HTR-8/SVneo (cell line): Measurements from ENCODE around the gene HAS3.
"Not testable (repeated sequence)": the region's sequence is repeated elsewhere in the genome, so short reads cannot be mapped to it uniquely, and the experiment has no call there.

Experiments
- DNase-seq: peaks from one replicate; pipeline ENCODE4 v3.0.0; 2011; ENCODE audit warnings: low spot score, mixed read lengths; ENCODE audit not compliant: insufficient read length
- FAIRE-seq: peaks from 2 replicates; lab custom pipeline; 2011; peaks lifted over from hg19 to GRCh38; lab: Jason Lieb, UNC

The HAS3 gene, protein sequence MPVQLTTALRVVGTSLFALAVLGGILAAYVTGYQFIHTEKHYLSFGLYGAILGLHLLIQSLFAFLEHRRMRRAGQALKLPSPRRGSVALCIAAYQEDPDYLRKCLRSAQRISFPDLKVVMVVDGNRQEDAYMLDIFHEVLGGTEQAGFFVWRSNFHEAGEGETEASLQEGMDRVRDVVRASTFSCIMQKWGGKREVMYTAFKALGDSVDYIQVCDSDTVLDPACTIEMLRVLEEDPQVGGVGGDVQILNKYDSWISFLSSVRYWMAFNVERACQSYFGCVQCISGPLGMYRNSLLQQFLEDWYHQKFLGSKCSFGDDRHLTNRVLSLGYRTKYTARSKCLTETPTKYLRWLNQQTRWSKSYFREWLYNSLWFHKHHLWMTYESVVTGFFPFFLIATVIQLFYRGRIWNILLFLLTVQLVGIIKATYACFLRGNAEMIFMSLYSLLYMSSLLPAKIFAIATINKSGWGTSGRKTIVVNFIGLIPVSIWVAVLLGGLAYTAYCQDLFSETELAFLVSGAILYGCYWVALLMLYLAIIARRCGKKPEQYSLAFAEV

DNA sequence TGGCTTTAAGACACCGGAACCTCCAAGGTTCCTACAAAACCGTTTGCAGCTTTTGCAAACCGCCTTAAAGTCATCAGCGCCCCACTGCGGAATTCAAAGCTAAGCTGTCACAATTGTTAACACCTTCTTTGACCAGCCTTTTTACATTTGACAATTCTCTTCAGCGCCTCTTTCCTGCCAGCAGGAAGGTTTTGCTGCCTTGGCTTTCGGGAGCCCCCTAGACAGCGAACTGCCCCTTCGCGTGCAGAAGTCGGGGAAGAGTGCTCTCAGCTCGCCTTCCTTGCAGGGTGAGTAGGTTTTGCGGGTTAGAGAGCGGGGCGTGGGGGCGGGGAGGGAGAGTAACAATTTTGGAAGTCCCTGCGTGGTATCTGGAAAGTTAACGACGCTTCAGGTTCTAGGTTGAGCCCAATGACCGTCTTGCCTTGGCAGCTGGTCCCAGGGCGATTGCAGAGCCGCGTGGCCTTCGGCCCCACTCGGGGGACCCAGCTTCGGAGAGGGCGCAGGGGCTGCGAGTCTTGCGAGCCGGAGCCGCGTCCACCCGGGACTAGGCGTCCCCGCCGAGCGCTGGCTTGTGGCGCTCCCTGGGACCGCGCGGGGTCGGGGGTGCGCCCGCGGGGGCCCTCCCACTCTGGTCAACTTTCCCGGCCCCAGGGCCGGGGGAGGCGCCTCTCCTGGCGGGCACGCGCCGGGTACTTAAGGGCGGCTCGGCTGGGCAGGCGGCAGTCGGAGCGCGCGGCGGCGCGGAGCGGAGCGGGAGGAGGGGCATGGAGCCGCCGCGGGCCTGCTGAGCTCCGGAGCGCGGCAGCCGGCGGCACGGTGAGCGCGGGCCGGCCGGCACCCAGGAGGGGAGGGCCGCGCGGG, at the start of gene HAS3:
Gene HAS3 (plus strand): TSS at position 153 of the 861 bp plus-strand sequence. CDS start 3,743 bp downstream, outside the sequence.
- DNase-seq, result peak; percentile 66
- FAIRE-seq, result peak; percentile 79

DNA sequence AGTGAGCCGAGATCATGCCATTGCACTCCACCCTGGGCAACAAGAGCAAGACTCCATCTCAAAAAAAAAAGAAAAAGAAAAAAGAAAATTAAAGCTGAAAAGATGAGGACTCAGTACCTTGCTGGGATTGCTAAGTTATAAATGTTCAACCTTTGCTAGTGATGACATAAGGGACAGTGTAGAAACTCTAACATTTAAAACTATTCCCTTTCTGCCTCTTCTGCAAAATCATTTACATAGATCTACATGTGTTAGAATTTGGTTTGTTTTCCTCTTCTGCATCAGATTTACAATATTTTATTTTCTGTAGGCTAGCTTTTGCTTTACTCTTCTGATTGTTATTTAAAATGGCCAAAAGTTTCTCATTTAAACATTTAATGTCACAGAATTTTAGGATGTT, 49.5 kb upstream of the HAS3 start:
- no peak for FAIRE-seq
- DNase-seq, result no peak

DNA sequence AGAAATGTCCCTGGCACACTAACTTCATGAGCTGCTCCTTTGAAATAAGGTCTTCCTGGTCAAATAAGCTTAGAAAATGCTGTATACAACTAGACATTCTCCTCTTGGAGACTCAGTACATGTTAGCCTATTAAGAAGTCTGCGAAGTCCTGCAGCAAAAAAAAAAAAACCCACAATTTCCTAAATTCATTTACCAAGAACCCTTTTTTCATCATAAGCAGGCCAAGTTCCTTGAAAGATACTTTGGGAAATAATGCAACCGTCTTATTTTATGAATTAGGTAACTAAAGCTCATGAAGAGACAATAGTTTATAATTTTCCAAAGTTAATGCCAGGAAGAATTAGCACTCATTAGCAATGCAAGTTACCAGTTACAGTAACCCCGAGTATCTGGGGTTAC, 49.0 kb upstream of the HAS3 start:
- DNase-seq, result no peak
- no peak for FAIRE-seq

DNA sequence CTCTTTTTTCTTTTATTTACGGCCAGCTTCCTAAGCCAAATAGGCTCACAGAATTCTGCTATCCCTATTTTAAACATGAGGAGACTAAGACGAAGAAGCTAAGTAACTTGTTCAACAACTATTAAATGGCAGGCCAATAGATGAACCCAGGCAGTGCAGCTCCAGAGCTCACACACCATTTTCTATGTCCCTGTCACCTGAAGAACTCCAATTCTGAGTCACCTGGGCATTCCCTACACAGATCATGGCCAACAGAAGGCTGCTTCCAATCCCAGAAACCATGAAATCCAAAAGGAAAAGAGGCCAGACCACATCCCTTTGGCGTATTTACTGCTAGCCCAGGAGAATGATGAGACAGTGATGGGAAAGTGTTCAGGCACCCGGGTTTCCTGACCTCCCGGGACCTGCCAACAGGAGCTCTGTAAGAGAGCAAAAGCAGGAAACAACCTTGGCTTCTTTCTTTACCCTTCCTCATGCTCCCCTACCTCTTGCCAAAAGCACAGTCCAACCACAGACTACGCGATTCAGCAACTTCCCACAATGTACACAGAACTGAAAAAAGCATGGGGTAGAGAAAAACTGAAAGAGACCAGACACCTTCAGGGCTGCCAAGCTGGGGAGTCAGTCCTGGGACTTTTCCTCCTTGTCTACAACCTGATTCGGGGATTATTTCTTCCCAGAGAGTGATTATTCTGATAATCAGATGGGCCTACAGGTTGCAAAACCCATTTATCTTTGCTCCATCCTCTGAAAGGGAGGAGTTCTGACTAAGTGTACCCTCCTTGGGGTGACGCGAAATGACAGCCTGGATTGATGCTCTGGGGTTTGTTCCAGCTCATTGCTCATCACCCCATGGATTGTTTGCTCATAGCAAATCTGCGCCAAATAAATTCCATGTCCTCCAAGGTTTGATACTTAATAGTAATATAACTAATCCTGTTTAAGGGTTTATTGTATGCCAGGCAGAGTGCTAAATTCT, 47.8 kb upstream of the HAS3 start:
- DNase-seq, result peak; percentile 82
- FAIRE-seq, result peak; percentile 82

DNA sequence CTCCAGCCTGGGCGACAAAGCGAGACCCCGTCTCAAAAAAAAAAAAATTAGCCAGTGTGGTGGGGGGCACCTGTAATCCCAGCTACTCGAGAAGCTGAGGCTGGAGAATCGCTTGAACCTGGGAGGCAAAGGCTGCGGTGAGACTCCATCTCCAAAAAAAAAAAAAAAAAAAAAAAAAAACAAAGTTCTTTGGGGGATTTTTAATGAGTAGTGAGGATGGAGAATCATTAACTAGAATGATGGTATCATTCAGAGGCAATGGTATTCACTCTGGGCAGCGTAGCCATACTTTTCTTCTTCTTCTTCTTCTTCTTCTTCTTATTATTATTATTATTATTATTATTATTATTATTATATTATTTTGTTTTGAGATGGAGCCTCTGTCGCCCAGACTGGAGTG, 42.0 kb upstream of the HAS3 start:
- not testable (repeated sequence) for DNase-seq, FAIRE-seq

DNA sequence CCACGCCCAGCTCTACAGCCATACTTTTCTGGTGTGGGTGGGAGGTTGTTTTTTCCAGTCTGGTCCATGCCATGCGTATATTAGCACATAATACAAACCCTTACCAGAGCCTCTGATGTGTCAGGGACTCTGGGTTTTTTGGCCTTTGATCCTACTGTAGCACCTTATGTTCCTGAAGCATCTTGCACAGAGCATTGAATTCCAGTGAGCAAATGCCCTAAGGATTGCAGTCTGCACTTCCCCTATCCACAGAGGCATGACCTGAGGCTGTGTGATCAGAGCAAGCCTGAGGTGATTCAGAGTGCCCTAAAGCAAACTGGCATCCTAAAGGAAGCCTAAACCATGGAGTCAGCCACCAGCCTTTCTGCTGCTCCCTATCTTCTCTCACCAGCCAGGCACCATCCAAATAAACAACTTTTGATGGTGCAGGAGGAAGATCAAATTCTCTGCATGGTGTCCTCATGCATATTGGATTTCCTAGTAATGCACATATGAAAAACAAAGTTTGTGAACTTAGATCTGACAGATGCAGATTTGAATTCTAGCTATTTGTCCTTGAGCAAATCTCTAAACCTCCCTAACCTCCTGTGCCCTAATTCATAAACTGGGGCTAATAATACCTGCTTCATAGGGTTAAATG, 41.2 kb upstream of the HAS3 start:
- FAIRE-seq (no peak), DNase-seq (peak; percentile 45)

DNA sequence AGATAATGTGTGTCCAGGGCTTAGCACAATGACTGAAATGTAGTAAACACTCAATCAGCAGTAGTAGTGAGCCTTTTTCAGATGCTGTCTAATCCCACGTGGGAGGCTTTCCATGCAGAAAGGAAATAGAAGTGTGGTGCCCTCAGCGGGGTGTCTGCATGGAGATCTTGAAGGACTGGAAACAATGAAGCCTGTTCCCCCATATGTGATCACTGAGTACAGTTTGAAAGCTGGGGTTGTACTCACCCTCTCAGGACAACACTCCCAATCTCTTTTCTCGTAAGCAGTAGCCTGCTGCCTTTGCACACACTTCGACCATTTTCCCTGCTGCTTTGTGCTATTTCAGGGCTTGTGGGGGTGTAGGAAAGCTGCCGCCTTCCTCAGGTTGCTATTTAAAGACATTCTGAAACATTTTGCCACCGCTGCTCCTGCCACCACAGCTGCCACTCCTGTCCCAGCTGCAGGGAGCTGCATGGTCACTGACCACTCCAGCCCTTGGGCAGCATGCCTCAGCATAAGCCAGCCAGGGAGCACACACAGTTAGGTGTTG, 40.6 kb upstream of the HAS3 start:
- DNase-seq, result no peak
- no peak for FAIRE-seq

DNA sequence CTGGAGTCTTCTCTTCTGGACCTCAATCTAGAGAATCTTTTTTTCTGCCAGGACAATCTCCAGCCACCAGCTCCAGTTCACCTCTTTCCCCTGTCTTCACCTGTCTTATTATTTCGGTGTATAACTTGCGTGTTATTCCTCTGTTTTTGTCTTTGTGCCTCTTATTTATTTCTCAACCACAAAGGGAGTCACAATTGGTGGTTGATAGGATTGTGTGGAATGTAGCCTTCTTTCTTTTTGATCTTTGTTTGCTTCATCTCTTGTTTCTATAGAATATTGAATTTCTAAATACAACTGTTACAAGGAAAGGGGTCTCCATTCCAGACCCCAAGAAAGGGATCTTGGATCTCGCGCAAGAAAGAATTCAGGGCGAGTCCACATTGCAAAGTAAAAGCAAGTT, 35.9 kb upstream of the HAS3 start:
- no peak for DNase-seq

DNA sequence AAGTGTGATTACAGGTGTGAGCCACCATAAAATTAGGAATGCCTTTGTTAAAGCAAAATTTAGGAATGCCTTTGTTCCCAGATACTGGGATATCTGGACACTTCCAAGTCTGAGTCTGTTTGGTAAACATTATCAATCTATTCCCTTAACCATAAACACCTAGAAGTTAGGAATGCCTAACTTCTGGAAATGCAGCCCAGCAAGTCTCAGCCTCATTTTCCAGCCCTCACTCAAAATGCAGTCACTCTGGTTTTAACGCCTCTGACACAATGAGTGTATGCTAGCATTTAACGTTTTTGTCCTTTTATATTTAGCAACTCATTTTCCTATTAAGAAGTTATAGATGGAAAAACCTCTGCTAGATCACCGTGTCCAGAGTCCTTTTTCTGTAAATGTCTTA, 34.4 kb upstream of the HAS3 start:
- FAIRE-seq (no peak), DNase-seq (no peak)

More for the DNA sequence above, 35.9 kb upstream of the HAS3 start:
- no peak for FAIRE-seq

DNA sequence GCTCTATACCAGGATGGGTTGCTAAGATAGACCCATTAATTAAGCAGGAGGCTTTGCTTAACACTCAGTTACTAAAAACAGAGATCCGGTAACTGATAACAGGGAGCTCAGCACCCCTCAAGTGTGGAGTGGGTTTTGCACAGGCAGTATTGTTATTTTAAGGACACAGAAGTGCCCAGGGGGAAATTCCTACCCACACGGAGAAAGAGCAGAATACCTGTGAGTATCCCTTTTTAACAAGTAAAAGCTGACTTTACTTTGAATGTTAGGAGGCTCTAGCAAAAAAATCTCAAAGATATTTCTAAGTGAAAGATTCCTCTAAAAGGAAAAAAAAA, 32.8 kb upstream of the HAS3 start:
- FAIRE-seq (no peak), DNase-seq (no peak)

DNA sequence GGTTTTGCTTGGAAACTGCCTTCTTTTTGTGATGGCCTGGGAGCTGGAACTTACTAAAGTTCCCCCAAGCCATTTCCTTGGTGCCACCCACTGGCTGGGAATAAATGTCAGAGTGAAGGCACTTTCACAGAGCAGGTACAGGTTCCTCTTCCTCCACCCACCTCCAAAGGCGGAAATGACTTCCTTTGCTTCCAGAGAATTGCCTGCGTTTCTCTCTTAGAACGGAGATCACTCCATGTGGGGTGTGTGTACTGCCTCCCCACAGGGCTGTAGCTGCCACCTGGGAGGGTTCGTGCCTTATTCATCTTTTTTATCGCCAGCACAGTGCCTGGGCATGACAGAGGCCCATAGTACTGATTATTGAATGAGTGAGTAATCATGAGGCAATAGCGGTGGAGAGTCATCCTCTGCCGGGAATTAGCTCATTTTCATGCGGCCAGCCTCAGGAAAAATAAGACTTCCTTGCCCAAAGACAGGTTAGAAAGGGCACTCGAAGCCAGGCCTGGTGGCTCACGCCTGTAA, 32.2 kb upstream of the HAS3 start:
- DNase-seq (peak; percentile 83), FAIRE-seq (peak; percentile 92)

DNA sequence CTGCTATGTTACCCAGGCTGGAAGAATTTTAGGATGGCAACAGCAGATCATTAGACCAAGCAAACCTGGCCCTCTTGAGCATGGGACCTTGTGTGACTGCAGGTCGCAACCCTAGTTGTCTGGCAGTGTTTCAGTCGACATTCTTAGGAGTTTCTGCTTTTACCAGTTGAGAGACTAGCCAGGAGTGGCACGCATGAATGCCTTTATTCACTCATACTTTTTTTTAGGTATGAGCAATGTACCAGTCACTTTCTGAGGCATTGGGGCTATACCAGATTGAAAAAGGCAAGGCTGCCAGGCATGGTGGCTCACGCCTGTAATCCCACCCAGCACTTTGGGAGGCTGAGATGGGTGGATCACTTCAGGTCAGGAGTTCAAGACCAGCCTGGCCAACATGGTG, 28.2 kb upstream of the HAS3 start:
- FAIRE-seq (no peak), DNase-seq (no peak)

DNA sequence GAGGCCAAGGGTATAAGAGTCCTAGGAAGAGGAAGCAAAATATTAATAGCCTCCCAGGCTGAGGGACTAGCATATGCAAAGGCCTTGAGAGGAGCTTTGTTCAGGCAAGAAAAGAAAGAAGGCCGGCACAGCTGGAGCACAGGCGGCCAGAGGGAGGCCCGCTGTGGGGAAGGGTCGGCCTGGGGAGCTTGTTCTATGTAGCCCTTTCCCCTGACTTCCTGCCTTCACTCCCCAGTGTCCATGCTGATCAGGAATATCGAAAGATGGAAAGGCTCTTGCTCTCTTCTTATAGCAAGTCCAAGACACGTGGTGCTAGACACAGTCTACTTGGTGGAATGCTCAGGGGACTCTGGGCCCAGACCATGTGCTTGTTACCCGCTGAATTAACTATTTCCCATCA, 27.4 kb upstream of the HAS3 start:
- no peak for DNase-seq
- FAIRE-seq, result no peak

DNA sequence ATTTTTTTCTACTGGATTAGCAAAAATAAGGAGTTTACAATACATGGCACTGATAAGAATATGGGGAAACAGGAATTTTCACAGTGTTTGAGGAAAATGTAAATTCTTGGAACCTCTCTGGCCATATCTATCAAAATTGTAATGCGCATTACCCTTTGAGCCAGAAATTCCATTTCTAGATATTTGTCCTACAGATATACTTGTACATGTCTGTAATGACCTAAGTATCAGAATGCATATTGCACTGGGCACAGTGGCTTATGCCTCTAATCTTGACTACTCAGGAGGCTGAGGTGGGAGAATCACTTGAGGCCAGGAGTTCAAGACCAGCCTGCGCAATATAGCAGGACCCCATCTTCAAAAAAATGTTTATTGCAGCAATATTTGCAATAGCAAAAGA, 25.8 kb upstream of the HAS3 start:
- FAIRE-seq, result no peak
- DNase-seq, result no peak

DNA sequence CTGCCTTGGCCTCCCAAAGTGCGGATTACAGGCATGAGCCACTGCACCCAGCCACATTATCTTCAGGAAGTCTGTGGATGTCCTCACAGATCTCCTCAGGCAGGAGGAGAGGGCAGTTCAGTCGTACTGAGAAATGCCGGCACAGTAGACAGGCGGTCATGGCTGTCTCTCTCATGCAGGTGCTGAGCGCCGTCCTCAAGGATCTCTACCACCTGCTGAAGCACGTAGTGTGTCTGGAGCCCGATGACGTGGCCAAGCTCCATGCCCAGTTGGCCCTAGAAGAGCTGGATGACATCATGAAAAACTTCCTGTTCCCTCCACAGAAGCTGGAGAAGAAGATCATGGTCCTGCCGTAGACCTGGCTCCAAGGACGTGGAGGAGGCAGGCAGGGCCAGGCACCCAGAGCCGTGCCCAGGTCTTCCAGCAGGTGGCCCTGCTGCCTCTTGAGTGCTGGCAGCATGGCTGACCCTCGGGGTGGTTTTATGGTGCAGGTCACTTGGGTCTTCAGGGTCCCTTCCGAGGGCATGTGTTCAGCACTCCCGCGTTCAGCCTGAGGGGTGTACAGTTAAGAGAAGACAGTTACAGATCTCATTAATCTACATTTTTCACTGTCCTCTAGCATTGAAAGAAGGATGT, 22.0 kb upstream of the HAS3 start:
- no peak for DNase-seq
- FAIRE-seq, result no peak

DNA sequence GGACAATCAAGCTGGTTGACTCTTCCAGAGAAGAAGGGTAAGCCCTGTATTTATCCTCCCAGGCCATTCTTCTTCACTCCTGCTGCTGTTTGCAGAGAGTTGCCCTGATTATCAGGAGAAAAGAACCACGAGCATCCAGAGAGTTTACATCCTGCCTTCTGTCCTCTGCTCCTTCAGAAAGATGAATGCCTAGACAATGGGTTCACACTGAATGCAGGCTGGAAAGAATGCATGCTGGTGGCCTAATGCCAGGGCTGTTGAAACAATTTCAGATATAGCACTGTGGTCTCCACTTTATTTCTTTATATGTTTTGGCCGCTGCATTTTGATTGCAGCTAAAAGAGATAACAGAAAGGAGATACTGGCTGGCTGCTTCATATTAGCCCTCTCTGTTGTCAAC, 21.2 kb upstream of the HAS3 start:
- no peak for DNase-seq

DNA sequence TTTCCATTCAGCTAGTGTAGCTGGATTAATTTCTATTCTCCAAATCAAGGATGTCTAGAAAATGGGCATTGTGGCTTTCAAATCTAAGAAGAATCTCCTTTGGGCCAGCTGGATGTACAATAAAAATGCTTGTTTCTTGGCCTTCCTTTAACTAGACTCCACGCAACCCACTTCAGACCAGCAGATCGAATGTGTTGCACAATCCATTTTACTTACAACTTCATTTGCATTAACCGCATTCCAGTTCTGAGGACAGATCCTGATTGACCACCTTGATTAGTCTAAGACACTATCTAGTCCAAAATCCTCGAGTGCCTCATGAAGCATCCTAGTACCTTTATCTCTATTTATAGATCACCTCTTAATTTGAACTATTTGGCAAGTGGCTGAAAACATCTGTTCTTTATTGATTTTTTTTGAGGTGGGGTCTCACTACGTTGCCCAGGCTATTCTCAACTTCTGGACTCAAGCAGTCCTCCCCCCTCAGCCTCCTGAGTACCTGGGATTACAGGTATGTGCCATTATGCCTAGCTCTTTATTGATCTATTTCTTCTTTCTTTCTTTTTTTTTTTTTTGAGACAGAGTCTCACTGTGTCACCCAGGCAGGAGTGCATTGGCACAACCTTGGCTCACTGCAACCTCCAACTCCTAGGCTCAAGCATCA, 20.3 kb upstream of the HAS3 start:
- FAIRE-seq (no peak), DNase-seq (no peak)

More for the DNA sequence above, 21.2 kb upstream of the HAS3 start:
- no peak for FAIRE-seq

DNA sequence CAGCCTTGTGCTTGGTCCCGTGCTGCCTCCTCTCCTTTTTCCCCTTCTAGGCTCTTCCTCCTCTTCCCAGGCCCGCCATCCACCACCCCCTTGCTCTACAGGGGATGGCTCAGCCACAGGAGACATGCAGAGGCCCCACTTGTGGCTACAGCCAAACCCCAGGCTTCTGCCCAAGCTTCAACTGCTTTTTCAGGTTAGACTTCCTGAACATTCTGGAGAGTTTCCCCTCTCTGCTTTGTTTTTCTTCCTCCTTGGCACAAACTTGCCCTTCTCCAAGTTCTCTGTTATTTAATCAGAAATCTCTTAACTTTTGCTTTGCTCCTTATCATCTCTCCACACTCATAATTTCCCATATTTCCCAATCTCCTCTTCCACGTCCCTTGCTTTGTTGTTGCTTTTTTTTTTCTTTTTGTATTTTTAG, 18.3 kb upstream of the HAS3 start:
- no peak for FAIRE-seq
- DNase-seq, result no peak
